Fibroblast of lung (primary cell): ENCODE results near the gene GNS.
"Not testable (repeated sequence)": the region's sequence is repeated elsewhere in the genome, so short reads cannot be mapped to it uniquely, and the experiment has no call there.

Experiments used
- EZH2 ChIP-seq: IDR thresholded peaks from 2 replicates; pipeline ENCODE4 v1.5.1; 2012; ENCODE audit warnings: low read length, control low read depth, mild to moderate bottlenecking; ENCODE audit errors: missing control alignments
- TF ChIP-seq, protein P1 (sequence below), 2 donors: IDR thresholded peaks in 1 of 2; conservative IDR thresholded peaks in 1 of 2; 1 replicate in 1 of 2; 2 replicates in 1 of 2; pipeline ENCODE4 v1.5.1; 2011 to 2012; ENCODE audit warnings: low read length in 2 of 2, control low read depth in 1 of 2, inconsistent platforms in 1 of 2, low read depth in 1 of 2, mild to moderate bottlenecking in 1 of 2

GRCh38 chr12:64775147-64775736 is 16.0 kb upstream of the GNS start:
- TF ChIP-seq, protein P1, sequence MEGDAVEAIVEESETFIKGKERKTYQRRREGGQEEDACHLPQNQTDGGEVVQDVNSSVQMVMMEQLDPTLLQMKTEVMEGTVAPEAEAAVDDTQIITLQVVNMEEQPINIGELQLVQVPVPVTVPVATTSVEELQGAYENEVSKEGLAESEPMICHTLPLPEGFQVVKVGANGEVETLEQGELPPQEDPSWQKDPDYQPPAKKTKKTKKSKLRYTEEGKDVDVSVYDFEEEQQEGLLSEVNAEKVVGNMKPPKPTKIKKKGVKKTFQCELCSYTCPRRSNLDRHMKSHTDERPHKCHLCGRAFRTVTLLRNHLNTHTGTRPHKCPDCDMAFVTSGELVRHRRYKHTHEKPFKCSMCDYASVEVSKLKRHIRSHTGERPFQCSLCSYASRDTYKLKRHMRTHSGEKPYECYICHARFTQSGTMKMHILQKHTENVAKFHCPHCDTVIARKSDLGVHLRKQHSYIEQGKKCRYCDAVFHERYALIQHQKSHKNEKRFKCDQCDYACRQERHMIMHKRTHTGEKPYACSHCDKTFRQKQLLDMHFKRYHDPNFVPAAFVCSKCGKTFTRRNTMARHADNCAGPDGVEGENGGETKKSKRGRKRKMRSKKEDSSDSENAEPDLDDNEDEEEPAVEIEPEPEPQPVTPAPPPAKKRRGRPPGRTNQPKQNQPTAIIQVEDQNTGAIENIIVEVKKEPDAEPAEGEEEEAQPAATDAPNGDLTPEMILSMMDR (conservative IDR thresholded peaks at IDR 0.05 in 1 of 2, IDR thresholded peaks at IDR 0.05 in 1 of 2; ENCODE audit: low read depth in 1 of 2, low read length in 2 of 2): not testable (repeated sequence)
- not testable (repeated sequence) for TF ChIP-seq EZH2
